HepG2 (cell line): ENCODE measurements around the gene CEBPZOS. TPM values are rescaled to one million over a fixed set of nuclear protein-coding genes. Genes with fewer than 3 reads are reported as not detected.

Source experiments
- ARID3A ChIP-seq: IDR thresholded peaks from 2 replicates; pipeline ENCODE4 v1.6.1; 2012; ENCODE audit warnings: low read depth, low read length, improper control_type of control experiment
- CBFB ChIP-seq: sonication (generic); formaldehyde crosslinking; IDR thresholded peaks from 2 replicates; pipeline ENCODE4 v1.4.0; 2020; ENCODE audit warnings: missing genetic modification reagents
- DMTF1 ChIP-seq: sonication (generic); formaldehyde crosslinking; IDR thresholded peaks from 2 replicates; pipeline ENCODE4 v1.4.0; 2020; ENCODE audit warnings: mild to moderate bottlenecking, missing genetic modification reagents
- DZIP1 ChIP-seq: sonication (generic); formaldehyde crosslinking; IDR thresholded peaks from 2 replicates; pipeline ENCODE4 v1.5.0; 2020; ENCODE audit warnings: mild to moderate bottlenecking, missing genetic modification reagents
- ISX ChIP-seq: sonication (generic); formaldehyde crosslinking; conservative IDR thresholded peaks from 2 replicates; pipeline ENCODE4 v1.5.0; 2020; ENCODE audit warnings: missing genetic modification reagents
- NONO ChIP-seq, 2 experiments: fragments of 450-650 bp in 1 of 2; sonication (generic) in 1 of 2; formaldehyde crosslinking in 1 of 2; IDR thresholded peaks in 1 of 2; conservative IDR thresholded peaks in 1 of 2; 2 replicates each; pipeline versions ENCODE4 v1.6.1 to v1.8.0; 2017 to 2022; ENCODE audit warnings: mild to moderate bottlenecking in 1 of 2, missing genetic modification reagents in 1 of 2, moderate library complexity in 1 of 2
- PBX3 ChIP-seq: sonication (generic); formaldehyde crosslinking; IDR thresholded peaks from 2 replicates; pipeline ENCODE4 v1.8.1; 2023; ENCODE audit warnings: missing genetic modification reagents, inconsistent platforms, borderline replicate concordance
- POGK ChIP-seq: sonication (generic); formaldehyde crosslinking; conservative IDR thresholded peaks from 2 replicates; pipeline ENCODE4 v1.8.0; 2022; ENCODE audit warnings: mild to moderate bottlenecking, moderate library complexity, missing genetic modification reagents
- SAP130 ChIP-seq: IDR thresholded peaks from 2 replicates; pipeline ENCODE4 v1.6.1; 2016; ENCODE audit warnings: low read depth
- SNAPC5 ChIP-seq: sonication (generic); formaldehyde crosslinking; IDR thresholded peaks from 2 replicates; pipeline ENCODE4 v1.8.1; 2023; ENCODE audit warnings: mild to moderate bottlenecking, missing genetic modification reagents, borderline replicate concordance
- TBL1XR1 ChIP-seq: fragments of 150-350 bp; IDR thresholded peaks from 2 replicates; pipeline ENCODE4 v1.6.1; 2014; ENCODE audit warnings: borderline replicate concordance, low read length; ENCODE audit not compliant: partially characterized antibody
- WIZ ChIP-seq: sonication (generic); formaldehyde crosslinking; IDR thresholded peaks from 2 replicates; pipeline ENCODE4 v1.5.1; 2020; ENCODE audit warnings: mild to moderate bottlenecking, missing genetic modification reagents
- ZNF441 ChIP-seq: sonication (generic); formaldehyde crosslinking; IDR thresholded peaks from 2 replicates; pipeline ENCODE4 v1.7.0; 2021; ENCODE audit warnings: missing genetic modification reagents, borderline replicate concordance
- polyA plus RNA-seq, 8 experiments: library from polyadenylated mRNA; depleted of rRNA in 3 of 8; stranded (reverse) in 7 of 8; unstranded in 1 of 8; fragments of >200 nt; fragmentation: Illumina TruSeq in 4 of 8; extraction: Trizol in 4 of 8; gene quantifications; 2 replicates each; pipeline versions ENCODE4 v1.2.1 to v1.2.3, GENCODE V29; 2011 to 2016; ENCODE audit warnings: low read depth in 4 of 8, missing spikeins in 1 of 8, mixed read lengths in 1 of 8; ENCODE audit not compliant: insufficient read depth in 1 of 8
- total RNA-seq, 5 experiments: library from RNA; depleted of rRNA; stranded (reverse); fragments of >200 nt; fragmentation: Illumina TruSeq; extraction: Trizol; gene quantifications; 2 replicates each; pipeline ENCODE4 v1.2.3, GENCODE V29; 2016; ENCODE audit warnings: low read depth in 1 of 5
- TF ChIP-seq, protein P1 (sequence below): sonication (generic); formaldehyde crosslinking; conservative IDR thresholded peaks from 2 replicates; pipeline ENCODE4 v1.4.0; 2020; ENCODE audit warnings: missing genetic modification reagents

CEBPZOS gene
- total and polyA plus RNA-seq, 2 of the 13 experiments (the other 11 are each of a cell fraction or from before 2014, with no cell fraction given), result 18.6 to 44.7 TPM

GRCh38 chr2:37231241-37232130 is 35.2 kb downstream of the CEBPZOS start, which contains the start of the genes CEBPZ and NDUFAF7 (continued):
- TF ChIP-seq ZNF441 (CRISPR knock-in tag), result peak; percentile 88
- peak; percentile 77; the same call in 1 of the 2 replicates for TF ChIP-seq WIZ
- peak; percentile 98 for TF ChIP-seq SAP130 (CRISPR knock-in tag)
- 0 out of 2 replicates have a peak, but pooled peaks have one; percentile 79 for TF ChIP-seq SNAPC5 (CRISPR knock-in tag)
- peak; percentile 18; the same call in 1 of the 2 replicates for TF ChIP-seq DMTF1 (CRISPR knock-in tag)
- no peak for TF ChIP-seq PBX3 (CRISPR knock-in tag)
- TF ChIP-seq POGK, result peak; percentile 79; the same call in 1 of the 2 replicates
- TF ChIP-seq ARID3A, result no peak
- TF ChIP-seq DZIP1, result peak; percentile 96
- TF ChIP-seq TBL1XR1, result peak; percentile 36
- 0 out of 2 replicates have a peak, but pooled peaks have one; percentile 62 for TF ChIP-seq ISX (CRISPR knock-in tag)
- no peak for TF ChIP-seq NONO (IDR thresholded peaks at IDR 0.05)
- TF ChIP-seq NONO (CRISPR knock-in tag; conservative IDR thresholded peaks at IDR 0.05), result no peak; the same call in 1 of the 2 replicates
- TF ChIP-seq, protein P1, sequence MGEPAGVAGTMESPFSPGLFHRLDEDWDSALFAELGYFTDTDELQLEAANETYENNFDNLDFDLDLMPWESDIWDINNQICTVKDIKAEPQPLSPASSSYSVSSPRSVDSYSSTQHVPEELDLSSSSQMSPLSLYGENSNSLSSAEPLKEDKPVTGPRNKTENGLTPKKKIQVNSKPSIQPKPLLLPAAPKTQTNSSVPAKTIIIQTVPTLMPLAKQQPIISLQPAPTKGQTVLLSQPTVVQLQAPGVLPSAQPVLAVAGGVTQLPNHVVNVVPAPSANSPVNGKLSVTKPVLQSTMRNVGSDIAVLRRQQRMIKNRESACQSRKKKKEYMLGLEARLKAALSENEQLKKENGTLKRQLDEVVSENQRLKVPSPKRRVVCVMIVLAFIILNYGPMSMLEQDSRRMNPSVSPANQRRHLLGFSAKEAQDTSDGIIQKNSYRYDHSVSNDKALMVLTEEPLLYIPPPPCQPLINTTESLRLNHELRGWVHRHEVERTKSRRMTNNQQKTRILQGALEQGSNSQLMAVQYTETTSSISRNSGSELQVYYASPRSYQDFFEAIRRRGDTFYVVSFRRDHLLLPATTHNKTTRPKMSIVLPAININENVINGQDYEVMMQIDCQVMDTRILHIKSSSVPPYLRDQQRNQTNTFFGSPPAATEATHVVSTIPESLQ (CRISPR knock-in tag), result peak; percentile 92; the same call in 1 of the 2 replicates
- peak; percentile 82 for TF ChIP-seq CBFB (CRISPR knock-in tag)
